WTC11 (cell line): ENCODE data around the gene PAMR1. TPM values are rescaled to one million over a fixed set of nuclear protein-coding genes. Genes with fewer than 3 reads are reported as not detected.

Experiments used
- ATAC-seq: fragments of 200-7000 bp; cut with Tn5 transposase; 2 replicates; pipeline ENCODE4 v1.10.0; 2021; ENCODE audit warnings: mild to moderate bottlenecking, moderate library complexity
- CTCF ChIA-PET: fragments of 300-600 bp; sonication (Branson Sonifier 250); formaldehyde crosslinking; loops from one replicate; lab custom pipeline; 2021; ENCODE audit warnings: antibody characterized with exemption; lab: Charles Lee
- POLR2A ChIA-PET: fragments of 350-600 bp; sonication (Branson Sonifier 250); formaldehyde crosslinking; loops from one replicate; lab custom pipeline; 2021; ENCODE audit warnings: antibody characterized with exemption; lab: Charles Lee
- DNase-seq: peaks from one replicate; pipeline ENCODE4 v3.0.0; 2021; ENCODE audit warnings: low spot score
- H3K27ac Mint-ChIP-seq: 2 replicates; pipeline ENCODE4 v1.8.0; 2021; ENCODE audit warnings: mixed read lengths
- H3K27me3 Mint-ChIP-seq: 2 replicates; pipeline ENCODE4 v1.8.0; 2021; ENCODE audit warnings: low read depth, mild to moderate bottlenecking, moderate library complexity, mixed read lengths
- H3K36me3 Mint-ChIP-seq: 2 replicates; pipeline ENCODE4 v1.8.0; 2021; ENCODE audit warnings: mixed read lengths
- H3K4me1 Mint-ChIP-seq: 2 replicates; pipeline ENCODE4 v1.8.0; 2022; ENCODE audit warnings: mixed read lengths
- H3K4me3 Mint-ChIP-seq: 2 replicates; pipeline ENCODE4 v1.8.0; 2021; ENCODE audit warnings: mild to moderate bottlenecking, moderate library complexity, mixed read lengths
- H3K9me3 Mint-ChIP-seq: 2 replicates; pipeline ENCODE4 v1.8.0; 2021; ENCODE audit warnings: mixed read lengths
- AR ChIP-seq: fragments of 250-450 bp; sonication (Bioruptor Pico); IDR thresholded peaks from 2 replicates; pipeline ENCODE4 v1.9.0; 2021; ENCODE audit warnings: mild to moderate bottlenecking
- CDX4 ChIP-seq: fragments of 250-450 bp; sonication (Bioruptor Pico); IDR thresholded peaks from 2 replicates; pipeline ENCODE4 v1.9.0; 2021; ENCODE audit warnings: moderate library complexity, mild to moderate bottlenecking, inconsistent platforms, borderline replicate concordance
- E2F4 ChIP-seq: sonication (generic); formaldehyde crosslinking; IDR thresholded peaks from 2 replicates; pipeline ENCODE4 v1.8.1; 2022; ENCODE audit warnings: low read depth, mild to moderate bottlenecking, moderate library complexity, missing genetic modification reagents, borderline replicate concordance
- ERG ChIP-seq: fragments of 250-450 bp; sonication (Bioruptor Pico); IDR thresholded peaks from 2 replicates; pipeline ENCODE4 v1.8.0; 2021; ENCODE audit warnings: mild to moderate bottlenecking
- ETV6 ChIP-seq: sonication (generic); formaldehyde crosslinking; IDR thresholded peaks from 2 replicates; pipeline ENCODE4 v1.8.1; 2022; ENCODE audit warnings: mild to moderate bottlenecking, missing genetic modification reagents
- FOXP1 ChIP-seq: sonication (generic); formaldehyde crosslinking; IDR thresholded peaks from 2 replicates; pipeline ENCODE4 v1.8.0; 2022; ENCODE audit warnings: missing genetic modification reagents, mild to moderate bottlenecking, moderate library complexity, borderline replicate concordance
- FOXP4 ChIP-seq: sonication (generic); formaldehyde crosslinking; IDR thresholded peaks from 2 replicates; pipeline ENCODE4 v1.8.0; 2022; ENCODE audit warnings: mild to moderate bottlenecking, missing genetic modification reagents
- KAT7 ChIP-seq: sonication (generic); formaldehyde crosslinking; IDR thresholded peaks from 2 replicates; pipeline ENCODE4 v1.8.1; 2023; ENCODE audit warnings: missing genetic modification reagents, mild to moderate bottlenecking, borderline replicate concordance
- MLX ChIP-seq: sonication (generic); formaldehyde crosslinking; IDR thresholded peaks from 2 replicates; pipeline ENCODE4 v1.8.1; 2023; ENCODE audit warnings: mild to moderate bottlenecking, missing genetic modification reagents, moderate library complexity
- NFYB ChIP-seq: sonication (generic); formaldehyde crosslinking; conservative IDR thresholded peaks from 2 replicates; pipeline ENCODE4 v1.8.0; 2022; ENCODE audit warnings: low read depth, missing genetic modification reagents
- PRDM15 ChIP-seq: sonication (generic); formaldehyde crosslinking; IDR thresholded peaks from 2 replicates; pipeline ENCODE4 v1.8.0; 2022; ENCODE audit warnings: missing genetic modification reagents
- PRRX2 ChIP-seq: fragments of 250-450 bp; sonication (Bioruptor Pico); IDR thresholded peaks from 2 replicates; pipeline ENCODE4 v1.8.0; 2021; ENCODE audit warnings: mild to moderate bottlenecking
- SMAD4 ChIP-seq: sonication (generic); formaldehyde crosslinking; IDR thresholded peaks from 2 replicates; pipeline ENCODE4 v1.8.0; 2022; ENCODE audit warnings: mild to moderate bottlenecking, missing genetic modification reagents
- SP1 ChIP-seq: sonication (generic); formaldehyde crosslinking; conservative IDR thresholded peaks from 2 replicates; pipeline ENCODE4 v1.8.1; 2022; ENCODE audit warnings: missing genetic modification reagents
- USF1 ChIP-seq: sonication (generic); formaldehyde crosslinking; IDR thresholded peaks from 2 replicates; pipeline ENCODE4 v1.8.0; 2022; ENCODE audit warnings: mild to moderate bottlenecking, missing genetic modification reagents
- ZBTB21 ChIP-seq: sonication (generic); formaldehyde crosslinking; IDR thresholded peaks from 2 replicates; pipeline ENCODE4 v1.8.1; 2023; ENCODE audit warnings: mild to moderate bottlenecking, missing genetic modification reagents, borderline replicate concordance
- ZNF138 ChIP-seq: sonication (generic); formaldehyde crosslinking; conservative IDR thresholded peaks from 2 replicates; pipeline ENCODE4 v1.8.1; 2022; ENCODE audit warnings: mild to moderate bottlenecking, moderate library complexity, missing genetic modification reagents
- ZNF416 ChIP-seq: fragments of 250-450 bp; sonication (Bioruptor Pico); IDR thresholded peaks from 2 replicates; pipeline ENCODE4 v1.9.0; 2021; ENCODE audit warnings: mild to moderate bottlenecking, inconsistent platforms
- total RNA-seq: library from RNA; stranded (reverse); gene quantifications from 3 replicates; pipeline ENCODE4 v1.2.3, GENCODE V29; 2021

Gene PAMR1
- total RNA-seq, 1 experiment from 2014 or later: 3.2 TPM

GRCh38 chr11:35500744-35501143, 24.7 kb downstream of the PAMR1 start (continued):
- TF ChIP-seq FOXP4 (CRISPR knock-in tag): no peak
- no peak for TF ChIP-seq ETV6
- TF ChIP-seq SMAD4 (CRISPR knock-in tag): no peak
- no peak for TF ChIP-seq FOXP1 (CRISPR knock-in tag)
- no peak for TF ChIP-seq USF1 (CRISPR knock-in tag)
- no peak for TF ChIP-seq PRDM15
- TF ChIP-seq SP1 (CRISPR knock-in tag): no peak

GRCh38 chr11:35496416-35496815, 29.0 kb downstream of the PAMR1 start:
- no peaks in the 10 kb centered on the region for H3K9me3 Mint-ChIP-seq
- DNase-seq: no peak
- no peak overlapping the region for H3K27ac Mint-ChIP-seq
- no peak for ATAC-seq
- H3K4me1 Mint-ChIP-seq: peaks cover 6% of the 10 kb centered on the region; the same call in 1 of the 2 replicates
- H3K36me3 Mint-ChIP-seq: no peaks in the 10 kb centered on the region
- H3K4me3 Mint-ChIP-seq: no peak overlapping the region
- TF ChIP-seq ZNF416 (CRISPR knock-in tag) (no peak), ERG (no peak), CDX4 (no peak), KAT7 (CRISPR knock-in tag) (no peak)
- CTCF ChIA-PET: no interaction called here
- POLR2A ChIA-PET: no interaction called here
- H3K27me3 Mint-ChIP-seq: peaks cover 24% of the 10 kb centered on the region

DNA sequence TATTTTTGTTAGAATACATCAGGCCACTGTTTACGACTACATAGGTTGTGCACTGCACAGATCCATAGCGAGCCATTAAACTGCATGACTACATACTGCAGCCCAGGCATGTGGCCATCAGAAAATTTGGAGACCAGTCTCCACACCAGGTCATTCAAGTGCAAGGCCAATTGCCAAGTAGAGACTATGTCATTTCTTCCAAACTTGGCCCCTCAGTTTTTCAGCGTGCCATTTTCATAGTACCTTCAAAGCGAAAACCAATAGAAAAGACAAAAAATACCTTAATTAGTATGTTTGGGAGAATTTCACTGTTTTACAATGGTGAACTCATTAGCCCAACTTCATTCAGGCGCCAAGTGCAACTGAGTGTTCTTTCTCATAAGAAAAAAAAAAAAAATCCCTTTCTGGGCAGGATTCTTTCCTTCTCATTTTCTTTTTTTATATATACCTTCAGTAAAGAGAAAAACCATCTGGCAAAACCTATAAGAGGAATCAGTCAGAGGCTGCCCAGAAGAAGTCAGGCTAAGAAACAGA, 30.4 kb downstream of the PAMR1 start:
- Mint-ChIP-seq H3K4me3 (no peak overlapping the region), H3K9me3 (no peaks in the 10 kb centered on the region), H3K4me1 (peaks cover 6% of the 10 kb centered on the region; the same call in 1 of the 2 replicates), H3K27ac (no peak overlapping the region), H3K27me3 (peaks cover 17% of the 10 kb centered on the region), H3K36me3 (no peaks in the 10 kb centered on the region)
- ATAC-seq (no peak), DNase-seq (no peak)
- POLR2A ChIA-PET: no interaction called here
- CTCF ChIA-PET: no interaction called here
- TF ChIP-seq E2F4 (CRISPR knock-in tag): no peak
- no peak for TF ChIP-seq MLX (CRISPR knock-in tag)
- no peak for TF ChIP-seq CDX4
- no peak for TF ChIP-seq ZBTB21 (CRISPR knock-in tag)
- TF ChIP-seq KAT7 (CRISPR knock-in tag): no peak
- TF ChIP-seq NFYB (CRISPR knock-in tag): no peak
- no peak for TF ChIP-seq AR (CRISPR knock-in tag)
- TF ChIP-seq PRRX2 (CRISPR knock-in tag): no peak
- no peak for TF ChIP-seq ZNF138
